GM19452 (cell line): ENCODE measurements around the gene PNPLA7.
"Not testable (repeated sequence)": the region's sequence is repeated elsewhere in the genome, so short reads cannot be mapped to it uniquely, and the experiment has no call there.

Experiments
- ATAC-seq: cut with Tn5 transposase; IDR thresholded peaks from one replicate; pipeline ENCODE4 v1.9.1; 2021; ENCODE audit not compliant: unreplicated experiment

PNPLA7 gene

GRCh38 chr9:137516144-137516917, 33.9 kb downstream of the PNPLA7 start:
- ATAC-seq: no peak

GRCh38 chr9:137515338-137515724, 34.9 kb downstream of the PNPLA7 start:
- ATAC-seq: no peak

- no peak for ATAC-seq
These were observed 35.4 kb downstream of the PNPLA7 start for GRCh38 chr9:137514691-137515337.

- ATAC-seq: not testable (repeated sequence)
These were observed 36.2 kb downstream of the PNPLA7 start for GRCh38 chr9:137513801-137514570.

- not testable (repeated sequence) for ATAC-seq
These were observed 37.1 kb downstream of the PNPLA7 start for GRCh38 chr9:137513136-137513535.

- ATAC-seq: no peak
These were observed 38.3 kb downstream of the PNPLA7 start for GRCh38 chr9:137511758-137512463.

GRCh38 chr9:137511126-137511525, 39.1 kb downstream of the PNPLA7 start:
- not testable (repeated sequence) for ATAC-seq

- no peak for ATAC-seq
These were observed 41.0 kb downstream of the PNPLA7 start for GRCh38 chr9:137509198-137509597.

- no peak for ATAC-seq
These were observed 43.5 kb downstream of the PNPLA7 start for GRCh38 chr9:137506702-137507171.

GRCh38 chr9:137506274-137506673, 43.9 kb downstream of the PNPLA7 start:
- ATAC-seq: no peak

- ATAC-seq: no peak
These were observed 44.6 kb downstream of the PNPLA7 start for GRCh38 chr9:137505421-137506140.

- ATAC-seq: no peak
These were observed 45.8 kb downstream of the PNPLA7 start for GRCh38 chr9:137504432-137504777.

GRCh38 chr9:137502008-137502911, 47.9 kb downstream of the PNPLA7 start:
- no peak for ATAC-seq

GRCh38 chr9:137501457-137501856, 48.7 kb downstream of the PNPLA7 start:
- no peak for ATAC-seq

- ATAC-seq: no peak
These were observed 49.4 kb downstream of the PNPLA7 start for GRCh38 chr9:137500666-137501397.

- no peak for ATAC-seq
These were observed 50.1 kb downstream of the PNPLA7 start for GRCh38 chr9:137499858-137500661.

GRCh38 chr9:137499416-137499815, 50.8 kb downstream of the PNPLA7 start:
- ATAC-seq: no peak

- no peak for ATAC-seq
These were observed 51.5 kb downstream of the PNPLA7 start for GRCh38 chr9:137498720-137499150.
